Stimulated activated CD8-positive, alpha-beta memory T cell treated with anti-CD3 and anti-CD28 coated beads, Interleukin-15, amount 100 ng/mL, for 1 hour (primary cell): ENCODE data around the gene SIK1.
"Not testable (repeated sequence)": the region's sequence is repeated elsewhere in the genome, so short reads cannot be mapped to it uniquely, and the experiment has no call there.

Experiments
- DNase-seq: peaks from one replicate; pipeline ENCODE4 v3.0.0-alpha.2; 2020; ENCODE audit warnings: low read depth

SIK1 gene

DNA sequence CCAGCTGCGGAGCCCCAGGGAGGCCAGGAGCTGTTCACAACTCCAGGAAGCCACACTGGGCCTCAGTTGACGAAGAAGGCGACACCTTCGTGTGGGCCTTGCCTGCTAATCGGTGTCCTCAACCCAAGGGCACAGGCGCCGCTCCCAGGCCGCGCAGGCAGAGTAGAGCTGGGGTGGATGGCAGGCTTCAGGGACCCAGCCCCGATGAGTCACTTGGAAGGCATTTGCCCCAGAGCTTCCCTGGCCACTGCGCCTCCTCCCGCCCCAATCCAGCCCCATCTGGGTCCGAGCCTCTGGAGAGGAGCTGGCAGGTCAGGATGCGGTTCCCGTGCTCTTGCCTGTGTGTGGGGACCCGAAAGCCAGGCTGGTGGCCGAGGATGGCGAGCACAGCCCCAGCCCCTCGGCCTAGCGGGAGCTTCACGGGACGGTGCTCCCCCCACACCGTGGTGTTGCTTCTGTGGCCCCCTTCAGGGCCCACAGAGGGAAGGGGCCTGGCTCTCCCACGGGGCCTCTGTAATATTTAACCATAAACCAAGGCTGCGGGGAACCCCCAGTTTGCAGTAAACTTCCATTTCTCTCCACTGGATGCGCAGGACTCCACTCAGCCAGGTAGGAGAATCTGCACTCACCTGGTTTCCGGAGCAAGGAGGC, 30.0 kb downstream of the SIK1 start:
- not testable (repeated sequence) for DNase-seq

GRCh38 chr21:43383351-43383750, 43.6 kb downstream of the SIK1 start:
- not testable (repeated sequence) for DNase-seq

DNA sequence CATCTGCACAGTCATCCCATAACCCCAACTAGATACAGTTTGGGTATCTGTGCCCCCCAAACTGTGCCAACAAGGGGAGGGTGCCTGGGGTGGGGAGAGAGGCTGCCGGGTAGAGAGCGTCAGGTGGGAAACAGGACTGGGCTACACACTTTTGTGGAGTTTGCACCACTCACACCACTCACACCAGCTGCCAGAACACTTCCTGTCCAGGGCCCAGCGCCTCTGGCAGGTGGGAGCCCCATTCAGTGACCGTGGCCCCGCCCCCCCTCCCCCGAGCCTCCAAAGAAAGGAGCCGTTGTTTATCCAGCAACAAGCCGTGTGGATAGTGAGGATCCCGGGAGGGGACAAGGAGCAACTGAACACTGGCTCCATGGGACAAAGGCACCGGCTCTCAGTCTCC, 44.0 kb downstream of the SIK1 start:
- DNase-seq, result not testable (repeated sequence)

DNA sequence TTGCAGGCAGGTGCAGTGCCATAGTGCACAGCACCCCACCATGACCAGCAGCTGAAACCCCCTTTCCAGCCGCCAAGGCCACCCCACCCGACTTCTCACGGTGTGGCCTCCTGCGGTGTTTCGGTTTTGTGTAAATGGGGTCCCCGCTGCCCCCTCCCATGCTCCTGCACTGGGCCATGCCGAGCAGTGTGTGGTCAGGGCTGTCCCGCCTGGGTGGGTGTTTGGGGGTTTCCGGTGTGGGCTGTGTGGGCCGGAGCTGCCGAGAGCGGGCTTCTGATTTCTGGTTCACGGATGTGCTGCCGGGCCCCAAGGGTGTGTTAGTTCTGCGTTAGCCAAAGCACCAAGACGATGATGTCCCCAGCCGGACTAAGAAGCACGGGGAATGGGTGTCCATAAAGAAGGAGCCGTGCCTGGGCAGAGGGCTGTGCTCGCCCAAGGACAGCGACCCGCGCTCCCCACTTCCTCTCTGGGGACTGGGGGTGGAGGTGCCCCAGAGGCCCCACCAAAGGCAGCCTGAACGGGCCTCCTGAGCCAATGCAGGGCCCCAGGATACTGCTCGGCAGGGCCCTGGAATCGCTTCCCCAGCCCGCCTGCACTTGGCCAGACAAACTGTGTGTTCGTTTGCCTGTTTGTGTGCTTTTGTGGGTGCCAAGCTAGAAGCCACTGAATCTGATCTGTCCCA, 45.9 kb downstream of the SIK1 start:
- not testable (repeated sequence) for DNase-seq

DNA sequence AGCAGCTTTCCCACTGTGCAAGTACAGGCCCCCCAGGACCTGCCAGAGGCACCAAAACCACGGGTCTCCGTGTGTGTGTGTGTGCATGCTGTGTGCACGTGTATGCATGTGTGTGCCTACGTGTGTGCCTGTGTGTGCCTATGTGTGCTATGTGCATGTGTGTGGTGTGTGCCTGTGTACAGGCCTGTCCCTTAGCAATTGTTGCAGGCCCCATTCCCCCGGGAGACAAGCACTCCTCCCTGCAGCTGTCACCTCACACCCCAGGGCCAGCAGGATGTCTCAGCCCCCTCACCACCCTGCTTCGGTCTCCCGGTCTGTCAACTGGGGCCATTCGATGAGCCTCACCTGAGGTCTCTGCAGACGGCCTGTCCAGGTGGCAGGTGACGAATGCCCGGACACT, 46.6 kb downstream of the SIK1 start:
- DNase-seq, result not testable (repeated sequence)

DNA sequence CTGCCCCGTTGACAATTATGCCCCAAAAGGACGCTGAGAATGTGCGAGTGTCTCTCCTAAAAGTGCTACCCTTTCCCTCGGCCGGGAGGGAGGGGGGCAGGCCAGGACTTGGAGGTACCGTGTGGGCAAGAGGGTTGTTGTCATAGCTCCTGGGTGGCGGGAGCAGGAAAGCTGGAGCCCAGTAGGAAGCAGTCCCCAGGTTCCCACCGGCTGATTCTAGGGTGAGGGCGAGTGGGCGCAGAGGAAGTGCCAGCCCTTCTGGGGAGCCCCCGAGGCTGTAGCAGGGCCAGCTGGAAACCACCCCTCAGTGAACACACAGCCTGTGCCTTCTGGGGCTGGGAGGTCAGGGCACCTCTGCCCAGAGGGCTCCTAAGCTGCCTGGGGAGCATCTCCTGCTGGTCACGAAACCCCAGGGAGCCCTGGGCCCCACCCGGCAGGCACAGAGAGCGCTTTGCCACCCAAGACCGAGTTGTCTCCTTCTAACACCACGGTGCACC, 47.3 kb downstream of the SIK1 start:
- not testable (repeated sequence) for DNase-seq

DNA sequence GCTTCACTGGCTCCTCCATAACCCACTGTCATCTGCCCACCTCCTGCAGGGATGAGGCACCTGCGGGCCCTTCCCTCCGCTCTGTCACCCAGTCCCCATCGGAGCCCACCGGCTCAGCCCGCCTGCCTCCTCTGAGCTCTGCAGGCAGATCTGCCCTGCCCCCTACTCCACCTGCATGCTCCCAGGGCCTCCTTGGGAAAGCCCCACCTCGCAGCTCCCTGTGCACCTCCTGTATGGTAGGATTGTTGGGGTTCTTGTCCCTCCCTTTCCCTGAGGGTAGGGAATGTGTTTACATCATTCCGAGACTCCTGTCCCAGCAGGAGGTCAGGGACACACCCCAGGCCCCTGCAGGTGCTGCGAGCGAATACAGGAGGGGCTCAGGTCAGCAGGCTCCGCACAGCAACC, 50.5 kb downstream of the SIK1 start:
- DNase-seq, result no peak

- no peak for DNase-seq
These were observed 51.0 kb downstream of the SIK1 start for GRCh38 chr21:43375837-43376477.

DNA sequence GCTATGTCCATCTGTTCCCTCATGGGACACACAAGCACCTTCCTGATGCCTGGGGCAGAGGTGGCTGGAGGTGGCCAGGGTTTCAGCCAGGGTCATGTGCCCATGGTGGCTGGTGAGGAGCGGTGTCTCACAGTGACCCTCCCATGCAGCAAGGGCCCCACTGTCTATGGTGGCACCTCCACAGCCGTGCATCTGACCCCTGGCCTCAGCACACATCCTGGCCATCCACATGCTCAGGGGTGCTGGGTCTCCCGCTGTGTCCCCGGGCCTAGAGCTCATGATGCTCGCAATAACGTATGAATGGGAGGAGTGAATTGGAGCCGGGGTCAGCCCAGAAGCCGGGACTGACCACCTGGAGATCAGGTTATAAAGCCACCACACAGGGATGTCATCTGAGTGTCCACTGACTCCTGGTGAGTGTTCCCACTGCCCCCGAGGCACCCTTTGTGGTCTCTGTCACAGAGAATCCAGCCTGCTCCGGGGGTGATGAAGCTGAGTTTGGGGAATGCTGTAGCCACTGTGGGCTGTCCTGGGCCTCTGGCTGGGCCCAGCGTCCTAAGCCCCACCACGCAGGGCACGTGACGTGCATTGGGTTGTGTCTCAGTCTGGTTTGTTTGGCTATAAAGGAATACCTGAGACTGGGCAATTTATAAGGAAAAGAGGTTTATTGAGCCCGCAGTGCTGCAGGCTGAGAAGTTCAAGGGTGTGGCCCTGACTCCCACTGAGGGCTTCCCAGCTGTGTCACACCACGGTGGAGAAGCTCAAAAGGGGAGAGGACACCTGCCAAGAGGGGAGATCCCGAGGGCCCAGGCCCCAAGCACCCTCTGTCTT, 51.7 kb downstream of the SIK1 start:
- DNase-seq, result no peak

DNA sequence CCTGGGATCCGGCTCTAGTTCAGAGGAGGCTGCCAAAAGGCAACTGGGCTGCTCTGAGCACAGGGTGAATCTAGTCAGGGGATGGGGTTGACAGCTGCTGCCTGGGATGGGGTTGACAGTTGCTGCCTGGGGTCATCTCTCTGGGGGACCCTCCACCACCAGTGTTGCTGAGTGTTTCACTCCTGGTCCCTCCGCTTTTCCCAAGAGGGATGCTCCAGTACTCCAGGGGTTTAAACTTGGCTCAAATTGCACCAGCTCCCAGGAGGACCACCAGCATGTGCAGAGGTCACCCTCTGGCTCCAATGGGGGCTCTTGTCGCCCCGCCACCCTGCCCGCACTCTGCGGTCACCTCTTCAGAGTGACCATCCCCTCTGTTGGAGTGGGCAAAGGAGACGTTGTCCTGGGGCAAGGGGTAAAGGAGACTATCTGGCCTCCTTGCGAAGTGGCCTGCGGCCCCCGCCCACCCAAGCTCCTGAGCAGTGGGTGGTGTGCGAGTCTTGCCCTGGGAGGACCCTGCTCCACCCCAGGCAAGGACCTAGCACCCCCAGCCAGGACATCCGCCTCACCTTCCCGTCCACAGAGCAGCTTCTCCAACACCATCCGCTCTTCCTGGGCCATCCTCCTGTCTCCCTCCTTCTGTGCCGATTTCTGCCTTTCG, 52.6 kb downstream of the SIK1 start:
- DNase-seq, result no peak

GRCh38 chr21:43373362-43374227, 53.3 kb downstream of the SIK1 start:
- DNase-seq, result no peak

- no peak for DNase-seq
These were observed 54.1 kb downstream of the SIK1 start for GRCh38 chr21:43372663-43373361.

GRCh38 chr21:43371786-43372185, 55.1 kb downstream of the SIK1 start:
- no peak for DNase-seq

GRCh38 chr21:43370888-43371570, 55.9 kb downstream of the SIK1 start:
- no peak for DNase-seq

- no peak for DNase-seq
These were observed 56.8 kb downstream of the SIK1 start for GRCh38 chr21:43370091-43370658.

- no peak for DNase-seq
These were observed 57.3 kb downstream of the SIK1 start for GRCh38 chr21:43369596-43370090.

DNA sequence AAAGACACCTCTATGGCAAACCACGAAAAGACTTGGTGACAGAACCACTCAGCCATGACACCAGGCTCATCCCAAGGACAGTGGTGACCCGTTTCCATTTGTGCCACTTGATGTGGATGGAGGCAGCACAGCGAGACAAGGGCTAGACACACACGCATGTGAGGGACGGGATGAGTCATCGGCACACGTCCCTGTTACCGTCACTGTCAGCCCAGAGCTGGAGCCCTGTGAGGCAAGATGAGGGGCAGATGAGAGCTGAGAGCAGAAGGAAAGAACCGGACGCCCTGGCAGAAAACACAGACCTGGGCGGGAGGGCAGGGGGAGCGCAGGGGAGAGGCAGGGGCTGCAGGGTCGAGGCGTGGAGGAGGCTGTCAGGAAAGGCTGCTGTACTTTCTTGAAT, 57.8 kb downstream of the SIK1 start:
- DNase-seq, result no peak

DNA sequence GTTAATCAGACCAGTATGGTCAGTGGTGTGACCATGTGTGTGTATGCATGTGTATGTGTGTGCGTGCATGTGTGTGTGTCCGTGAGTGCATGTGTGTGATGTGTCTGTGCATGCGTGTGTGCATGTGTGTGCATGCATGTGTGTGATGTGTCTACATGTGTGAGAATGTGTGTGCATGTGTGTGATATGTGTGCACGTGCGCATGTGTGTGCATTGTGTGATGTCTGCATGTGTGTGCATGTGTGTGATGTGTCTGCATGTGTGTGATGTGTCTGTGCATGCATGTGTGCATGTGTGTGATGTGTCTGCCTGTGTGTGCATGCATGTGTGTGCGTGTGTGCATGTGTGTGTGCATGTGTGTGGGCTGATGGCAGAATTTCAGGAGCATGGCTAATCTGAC, 58.2 kb downstream of the SIK1 start:
- no peak for DNase-seq

DNA sequence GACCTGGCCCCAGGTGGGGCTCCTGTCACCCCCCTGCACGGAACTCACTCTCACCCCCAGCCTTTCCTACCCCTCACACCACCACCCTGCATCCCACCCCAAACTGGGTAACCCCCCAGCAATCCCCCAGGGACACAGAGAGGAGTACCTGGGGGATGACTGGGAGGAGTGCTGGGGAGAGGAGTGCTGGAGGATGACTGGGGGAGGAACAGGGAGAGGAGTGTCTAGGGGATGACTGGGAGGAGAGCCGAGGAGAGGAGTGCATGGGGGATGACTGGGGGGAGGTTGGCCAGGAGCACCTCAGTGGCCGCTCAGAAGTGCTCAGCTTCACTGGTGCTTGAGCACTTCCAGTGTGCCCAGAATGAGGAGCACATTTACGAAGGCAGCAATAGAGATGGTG, 59.1 kb downstream of the SIK1 start:
- no peak for DNase-seq
